Gastroesophageal sphincter (tissue), 3 donors: ENCODE measurements around the gene P2RY14.

Experiments used
- CTCF ChIP-seq, 4 experiments: fragments of 200-600 bp in 2 of 4; fragments of 450-650 bp in 2 of 4; sonication (generic) in 1 of 4; IDR thresholded peaks; one replicate each; pipeline ENCODE4 v1.5.1; 2017 to 2019; ENCODE audit warnings: antibody characterized with exemption in 4 of 4, mild to moderate bottlenecking in 2 of 4, moderate library complexity in 2 of 4
- EP300 ChIP-seq: sonication (generic); formaldehyde crosslinking; IDR thresholded peaks from one replicate; pipeline ENCODE4 v1.6.1; 2017; ENCODE audit warnings: antibody characterized with exemption, mild to moderate bottlenecking
- POLR2A ChIP-seq, 2 donors: fragments of 450-650 bp; IDR thresholded peaks; one replicate each; pipeline ENCODE4 v1.6.1; 2017; ENCODE audit warnings: antibody characterized with exemption in 2 of 2, mild to moderate bottlenecking in 2 of 2, moderate library complexity in 1 of 2
- POLR2AphosphoS5 ChIP-seq: sonication (generic); formaldehyde crosslinking; IDR thresholded peaks from one replicate; pipeline ENCODE4 v1.6.1; 2017; ENCODE audit warnings: antibody characterized with exemption

DNA sequence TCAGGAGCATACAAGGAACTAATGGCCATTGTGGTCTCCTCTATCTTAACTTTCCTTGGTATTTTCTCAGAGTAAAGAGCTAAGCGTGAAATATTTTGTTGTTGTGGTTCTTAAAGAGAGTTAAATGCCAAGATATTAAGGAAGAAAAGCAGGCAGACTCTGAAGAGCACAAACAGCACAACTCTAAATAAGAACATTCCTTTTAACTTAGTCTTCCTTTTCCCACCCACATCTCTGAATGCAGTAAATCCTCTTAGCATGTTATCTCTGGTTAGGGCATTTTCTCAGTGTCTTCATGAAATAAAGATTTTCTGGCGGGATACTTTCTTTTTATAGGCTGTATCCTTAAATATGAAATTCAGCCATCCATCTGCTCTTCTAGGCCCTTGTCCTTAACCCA, 36.8 kb upstream of the P2RY14 start:
- TF ChIP-seq CTCF (IDR thresholded peaks at IDR 0.05): no peak
- no peak for TF ChIP-seq EP300
- no peak for TF ChIP-seq POLR2A (IDR thresholded peaks at IDR 0.05)
- no peak for TF ChIP-seq POLR2AphosphoS5
